Testis (tissue), 2 donors: Measurements from ENCODE around the gene ZNF334.

Experiments
- POLR2A ChIP-seq: fragments of 450-650 bp; IDR thresholded peaks from one replicate; pipeline ENCODE4 v1.6.1; 2017; ENCODE audit warnings: antibody characterized with exemption, mild to moderate bottlenecking, moderate library complexity
- TF ChIP-seq, protein P1 (sequence below), 3 experiments: fragments of 450-650 bp in 2 of 3; fragments of 200-600 bp in 1 of 3; sonication (generic) in 1 of 3; IDR thresholded peaks; one replicate each; pipeline ENCODE4 v1.5.1; 2016 to 2019; ENCODE audit warnings: antibody characterized with exemption in 3 of 3, mild to moderate bottlenecking in 2 of 3, moderate library complexity in 1 of 3

DNA sequence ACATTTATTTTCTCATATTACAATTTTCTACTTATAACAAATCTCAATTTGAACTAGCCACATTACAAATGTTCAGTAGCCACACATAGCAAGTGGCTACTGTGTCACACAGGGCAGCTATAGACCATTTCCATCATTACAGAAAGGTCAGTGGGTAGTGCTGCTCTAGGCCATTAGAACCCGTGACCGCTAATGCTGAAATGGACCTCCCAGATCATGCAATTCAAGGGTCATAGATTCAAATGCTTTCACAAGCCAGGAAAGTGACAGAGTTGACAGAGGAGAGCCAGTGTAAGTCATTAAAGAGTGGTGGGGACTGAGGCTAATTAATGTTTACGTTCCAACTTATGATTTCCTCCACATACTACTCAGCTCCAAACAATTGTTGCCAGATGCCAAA lies 40.6 kb upstream of the ZNF334 start:
- TF ChIP-seq, protein P1, sequence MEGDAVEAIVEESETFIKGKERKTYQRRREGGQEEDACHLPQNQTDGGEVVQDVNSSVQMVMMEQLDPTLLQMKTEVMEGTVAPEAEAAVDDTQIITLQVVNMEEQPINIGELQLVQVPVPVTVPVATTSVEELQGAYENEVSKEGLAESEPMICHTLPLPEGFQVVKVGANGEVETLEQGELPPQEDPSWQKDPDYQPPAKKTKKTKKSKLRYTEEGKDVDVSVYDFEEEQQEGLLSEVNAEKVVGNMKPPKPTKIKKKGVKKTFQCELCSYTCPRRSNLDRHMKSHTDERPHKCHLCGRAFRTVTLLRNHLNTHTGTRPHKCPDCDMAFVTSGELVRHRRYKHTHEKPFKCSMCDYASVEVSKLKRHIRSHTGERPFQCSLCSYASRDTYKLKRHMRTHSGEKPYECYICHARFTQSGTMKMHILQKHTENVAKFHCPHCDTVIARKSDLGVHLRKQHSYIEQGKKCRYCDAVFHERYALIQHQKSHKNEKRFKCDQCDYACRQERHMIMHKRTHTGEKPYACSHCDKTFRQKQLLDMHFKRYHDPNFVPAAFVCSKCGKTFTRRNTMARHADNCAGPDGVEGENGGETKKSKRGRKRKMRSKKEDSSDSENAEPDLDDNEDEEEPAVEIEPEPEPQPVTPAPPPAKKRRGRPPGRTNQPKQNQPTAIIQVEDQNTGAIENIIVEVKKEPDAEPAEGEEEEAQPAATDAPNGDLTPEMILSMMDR (IDR thresholded peaks at IDR 0.05) = no peak
- TF ChIP-seq POLR2A = no peak
